GM23338 (cell line): ENCODE measurements around the gene C1QTNF4. TPM values are rescaled to one million over a fixed set of nuclear protein-coding genes. Genes with fewer than 3 reads are reported as not detected.

Source experiments
- ATAC-seq: fragments of 200-7000 bp; cut with Tn5 transposase; 3 replicates; pipeline ENCODE4 v1.9.1; 2020
- DNase-seq: peaks from one replicate; pipeline ENCODE4 v3.0.0-alpha.2; 2015; ENCODE audit warnings: low spot score
- H2AFZ ChIP-seq: fragments of 200-600 bp; sonication (generic); 2 replicates; pipeline ENCODE4 v1.8.0; 2016; ENCODE audit warnings: antibody characterized with exemption, mild to moderate bottlenecking, moderate library complexity
- H3F3A ChIP-seq: fragments of 200-600 bp; sonication (generic); replicated peaks from 2 replicates; pipeline ENCODE4 v1.8.0; 2017; ENCODE audit warnings: antibody characterized with exemption, mixed run types, low read depth
- H3K27ac ChIP-seq: fragments of 200-600 bp; sonication (generic); 2 replicates; pipeline ENCODE4 v1.6.1; 2016; ENCODE audit warnings: low read depth
- H3K27me3 ChIP-seq: fragments of 200-600 bp; sonication (generic); 2 replicates; pipeline ENCODE4 v1.8.0; 2016; ENCODE audit warnings: mild to moderate bottlenecking, mixed run types, moderate library complexity; ENCODE audit not compliant: insufficient read depth
- H3K36me3 ChIP-seq: fragments of 200-600 bp; sonication (generic); 2 replicates; pipeline ENCODE4 v1.8.0; 2016; ENCODE audit warnings: mild to moderate bottlenecking; ENCODE audit not compliant: insufficient read depth
- H3K4me1 ChIP-seq: fragments of 200-600 bp; sonication (generic); 2 replicates; pipeline ENCODE4 v1.8.0; 2016; ENCODE audit warnings: mild to moderate bottlenecking, moderate library complexity; ENCODE audit not compliant: insufficient read depth
- H3K4me2 ChIP-seq: fragments of 200-600 bp; sonication (generic); 2 replicates; pipeline ENCODE4 v1.7.1; 2017; ENCODE audit warnings: mixed run types
- H3K4me3 ChIP-seq: fragments of 200-600 bp; sonication (generic); 2 replicates; pipeline ENCODE4 v1.6.1; 2016; ENCODE audit warnings: mixed run types
- H3K79me2 ChIP-seq: fragments of 200-600 bp; sonication (generic); replicated peaks from 2 replicates; pipeline ENCODE4 v1.8.0; 2017; ENCODE audit warnings: mild to moderate bottlenecking; ENCODE audit not compliant: insufficient read depth
- H3K9me2 ChIP-seq: fragments of 200-600 bp; sonication (generic); 2 replicates; pipeline ENCODE4 v1.8.0; 2017; ENCODE audit not compliant: insufficient read depth
- H4K20me1 ChIP-seq: fragments of 200-600 bp; sonication (generic); replicated peaks from 2 replicates; pipeline ENCODE4 v1.8.0; 2017; ENCODE audit warnings: mild to moderate bottlenecking; ENCODE audit not compliant: insufficient read depth
- H3K27ac Mint-ChIP-seq: 2 replicates; pipeline ENCODE4 v1.8.0; 2020; ENCODE audit warnings: inconsistent platforms, mild to moderate bottlenecking, moderate library complexity, mixed read lengths
- H3K27me3 Mint-ChIP-seq: 3 replicates; pipeline ENCODE4 v1.8.0; 2022; ENCODE audit warnings: low read depth, mild to moderate bottlenecking, moderate library complexity, mixed read lengths, inconsistent platforms; ENCODE audit not compliant: insufficient read depth, poor library complexity
- H3K36me3 Mint-ChIP-seq: 3 replicates; pipeline ENCODE4 v1.8.0; 2021; ENCODE audit warnings: low read depth, mild to moderate bottlenecking, inconsistent platforms, moderate library complexity, mixed read lengths
- H3K4me1 Mint-ChIP-seq: 3 replicates; pipeline ENCODE4 v1.8.0; 2020; ENCODE audit warnings: mild to moderate bottlenecking, inconsistent platforms, mixed read lengths
- H3K4me3 Mint-ChIP-seq: 3 replicates; pipeline ENCODE4 v1.8.0; 2021; ENCODE audit warnings: moderate library complexity, mild to moderate bottlenecking, inconsistent platforms, mixed read lengths
- H3K9me3 Mint-ChIP-seq: 3 replicates; pipeline ENCODE4 v1.8.0; 2020; ENCODE audit warnings: moderate library complexity, mild to moderate bottlenecking, inconsistent platforms, mixed read lengths
- CREB1 ChIP-seq: fragments of 250-450 bp; sonication (Bioruptor Pico); IDR thresholded peaks from 2 replicates; pipeline ENCODE4 v1.5.0; 2020; ENCODE audit warnings: low read depth, mild to moderate bottlenecking, moderate library complexity
- CTCF ChIP-seq, 2 experiments: fragments of 200-600 bp in 1 of 2; sonication (generic) in 1 of 2; conservative IDR thresholded peaks; 2 replicates each; pipeline versions ENCODE4 v1.5.1 to v1.6.1; 2016 to 2017; ENCODE audit warnings: antibody characterized with exemption in 2 of 2, low read depth in 2 of 2, mild to moderate bottlenecking in 2 of 2, moderate library complexity in 1 of 2
- ETS1 ChIP-seq: IDR thresholded peaks from 2 replicates; pipeline ENCODE4 v1.6.1; 2016; ENCODE audit warnings: antibody characterized with exemption
- EZH2 ChIP-seq: fragments of 200-600 bp; sonication (generic); IDR thresholded peaks from one replicate; pipeline ENCODE4 v1.8.0; 2017; ENCODE audit warnings: antibody characterized with exemption, mild to moderate bottlenecking, low read depth; ENCODE audit not compliant: unreplicated experiment
- REST ChIP-seq: IDR thresholded peaks from one replicate; pipeline ENCODE4 v1.6.1; 2018; ENCODE audit warnings: antibody characterized with exemption; ENCODE audit not compliant: unreplicated experiment
- STAT1 ChIP-seq: IDR thresholded peaks from one replicate; pipeline ENCODE4 v1.6.1; 2016; ENCODE audit warnings: antibody characterized with exemption; ENCODE audit not compliant: unreplicated experiment
- ZNF114 ChIP-seq: fragments of 250-450 bp; sonication (Bioruptor Pico); IDR thresholded peaks from 2 replicates; pipeline ENCODE4 v1.5.0; 2020; ENCODE audit warnings: mild to moderate bottlenecking, moderate library complexity
- ZNF462 ChIP-seq: fragments of 250-450 bp; sonication (Bioruptor Pico); IDR thresholded peaks from 2 replicates; pipeline ENCODE4 v1.5.0; 2020; ENCODE audit warnings: mild to moderate bottlenecking, moderate library complexity
- polyA plus RNA-seq: library from polyadenylated mRNA; unstranded; fragments of >200 nt; fragmentation: Nextera tagmentation; extraction: Ambion mirVana; gene quantifications from 2 replicates; pipeline ENCODE4 v1.2.1, GENCODE V29; 2016
- total RNA-seq: library from RNA; depleted of rRNA; stranded (reverse); fragments of >200 nt; shearing (Covaris generic); gene quantifications from 2 replicates; pipeline ENCODE4 v1.2.3, GENCODE V29; 2014

Gene C1QTNF4
- total and polyA plus RNA-seq, 2 experiments from 2014 or later: 5.2 to 6.6 TPM

GRCh38 chr11:47545298-47545697, 48.9 kb downstream of the C1QTNF4 start (continued):
- TF ChIP-seq ZNF462 (CRISPR knock-in tag): no peak

GRCh38 chr11:47541070-47541469, 53.1 kb downstream of the C1QTNF4 start:
- no peak overlapping the region for H3K27ac Mint-ChIP-seq
- TF ChIP-seq CREB1 (CRISPR knock-in tag) (no peak), CTCF (conservative IDR thresholded peaks at IDR 0.05; ENCODE audit: low read depth in 2 of 2) (no peak), STAT1 (no peak), REST (no peak), ZNF114 (CRISPR knock-in tag) (no peak), EZH2 (no peak), ETS1 (no peak)

More at GRCh38 chr11:47541070-47541469, 53.1 kb downstream of the C1QTNF4 start:
- no peak overlapping the region for H3K4me2 ChIP-seq
- H3F3A ChIP-seq: peaks cover 10% of the 10 kb centered on the region; the same call in 1 of the 2 replicates
- no peak overlapping the region for H3K27ac ChIP-seq
- Mint-ChIP-seq H3K9me3 (no peaks in the 10 kb centered on the region; the same call in 2 of the 3 replicates), H3K36me3 (peaks cover 10% of the 10 kb centered on the region; the same call in 2 of the 3 replicates), H3K27me3 (no peaks in the 10 kb centered on the region), H3K4me1 (peaks cover 29% of the 10 kb centered on the region), H3K4me3 (no peak overlapping the region; the same call in 2 of the 3 replicates)
- H3K27me3 ChIP-seq: no peaks in the 10 kb centered on the region
- H2AFZ ChIP-seq: no peak overlapping the region
- peaks cover 41% of the 10 kb centered on the region for H3K4me1 ChIP-seq
- no peaks in the 10 kb centered on the region for H3K36me3 ChIP-seq
- no peak overlapping the region for H3K4me3 ChIP-seq
- H3K79me2 ChIP-seq: peaks cover 100% of the 10 kb centered on the region
- ATAC-seq (no peak), DNase-seq (no peak)
- H3K9me2 ChIP-seq: no peaks in the 10 kb centered on the region; the same call in 1 of the 2 replicates
- H4K20me1 ChIP-seq: peaks cover 91% of the 10 kb centered on the region
